ENCODE results near the gene CCR6. TPM values are rescaled to one million over a fixed set of nuclear protein-coding genes. Genes with fewer than 3 reads are reported as not detected.

The CCR6 gene
- polyA plus RNA-seq, 2 of the 4 experiments (the other 2 are of a cell fraction), result 0.01 TPM; not detected in 1

DNA sequence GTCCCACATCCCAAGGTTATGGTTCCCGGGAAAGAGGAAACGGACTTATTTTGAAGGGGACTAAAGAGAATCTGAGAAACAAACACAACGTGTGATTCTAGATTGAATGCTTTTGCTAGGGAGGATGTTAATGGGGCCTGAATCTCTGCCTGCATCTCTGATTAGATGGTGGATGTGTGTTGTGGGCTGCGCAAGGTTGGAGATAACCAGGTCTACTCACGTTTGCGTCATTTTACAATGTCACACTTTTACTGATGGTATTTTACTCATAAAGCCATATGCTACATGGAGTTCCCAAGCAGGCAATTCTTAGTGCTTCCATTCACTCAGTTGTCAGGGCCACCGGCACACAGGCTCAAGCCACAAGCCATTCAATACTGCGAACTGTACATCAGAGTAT is 23.2 kb upstream of the CCR6 start:
- Histone ChIP-seq H3K9me3 (no peaks in the 10 kb centered on the region), H3K27ac (no peak overlapping the region), H3K4me3 (no peak overlapping the region), H3K4me1 (no peaks in the 10 kb centered on the region), H3K4me2 (no peak overlapping the region)
- ATAC-seq (no peak), FAIRE-seq (no peak), DNase-seq (ENCODE audit: low read depth in 1 of 2, low spot score in 1 of 2) (no peak)
- TF ChIP-seq CHD4 (IDR thresholded peaks at IDR 0.05; ENCODE audit: borderline replicate concordance), result no peak
- TF ChIP-seq, protein P1, sequence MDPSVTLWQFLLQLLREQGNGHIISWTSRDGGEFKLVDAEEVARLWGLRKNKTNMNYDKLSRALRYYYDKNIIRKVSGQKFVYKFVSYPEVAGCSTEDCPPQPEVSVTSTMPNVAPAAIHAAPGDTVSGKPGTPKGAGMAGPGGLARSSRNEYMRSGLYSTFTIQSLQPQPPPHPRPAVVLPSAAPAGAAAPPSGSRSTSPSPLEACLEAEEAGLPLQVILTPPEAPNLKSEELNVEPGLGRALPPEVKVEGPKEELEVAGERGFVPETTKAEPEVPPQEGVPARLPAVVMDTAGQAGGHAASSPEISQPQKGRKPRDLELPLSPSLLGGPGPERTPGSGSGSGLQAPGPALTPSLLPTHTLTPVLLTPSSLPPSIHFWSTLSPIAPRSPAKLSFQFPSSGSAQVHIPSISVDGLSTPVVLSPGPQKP (IDR thresholded peaks at IDR 0.05; ENCODE audit: low read depth, low read length), result no peak
- TF ChIP-seq, protein P2, sequence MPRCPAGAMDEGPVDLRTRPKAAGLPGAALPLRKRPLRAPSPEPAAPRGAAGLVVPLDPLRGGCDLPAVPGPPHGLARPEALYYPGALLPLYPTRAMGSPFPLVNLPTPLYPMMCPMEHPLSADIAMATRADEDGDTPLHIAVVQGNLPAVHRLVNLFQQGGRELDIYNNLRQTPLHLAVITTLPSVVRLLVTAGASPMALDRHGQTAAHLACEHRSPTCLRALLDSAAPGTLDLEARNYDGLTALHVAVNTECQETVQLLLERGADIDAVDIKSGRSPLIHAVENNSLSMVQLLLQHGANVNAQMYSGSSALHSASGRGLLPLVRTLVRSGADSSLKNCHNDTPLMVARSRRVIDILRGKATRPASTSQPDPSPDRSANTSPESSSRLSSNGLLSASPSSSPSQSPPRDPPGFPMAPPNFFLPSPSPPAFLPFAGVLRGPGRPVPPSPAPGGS (IDR thresholded peaks at IDR 0.05), result no peak
- WGBS (ENCODE audit: missing lambda C conversion rate), result 62% methylated on average over 8 of the region's 8 CpGs
- ChIA-PET CTCF (no interaction called here), POLR2A (no interaction called here)

DNA sequence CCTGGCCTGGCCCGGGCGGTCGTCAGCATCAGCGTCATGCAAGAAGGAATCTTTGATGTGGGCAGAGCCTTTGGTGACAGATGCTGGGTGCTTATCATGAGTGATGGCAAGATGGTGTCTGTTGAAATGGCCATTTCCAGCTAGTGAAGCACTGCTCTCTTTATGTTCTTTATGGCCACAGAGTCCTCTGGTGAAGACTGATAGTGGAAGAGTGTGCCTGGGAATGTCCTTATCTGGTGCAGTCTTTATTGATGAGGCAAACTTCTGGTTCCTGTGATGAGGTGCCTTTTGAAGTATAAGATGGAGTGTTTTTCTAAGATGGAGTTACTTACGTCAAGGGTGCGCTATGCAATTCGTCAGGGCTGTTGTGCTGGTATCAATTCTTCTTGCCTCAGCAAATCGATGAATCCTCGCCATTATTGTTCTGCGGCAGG is 22.6 kb upstream of the CCR6 start:
- no peak for ATAC-seq
- no peak for FAIRE-seq
- Histone ChIP-seq H3K4me1 (no peaks in the 10 kb centered on the region), H3K4me3 (no peak overlapping the region), H3K9me3 (no peaks in the 10 kb centered on the region), H3K4me2 (no peak overlapping the region), H3K27ac (no peak overlapping the region)
- 76% methylated on average over 10 of the region's 10 CpGs for WGBS (ENCODE audit: missing lambda C conversion rate)
- no peak for TF ChIP-seq TP53 (CRISPR knock-in tag; IDR thresholded peaks at IDR 0.05)
- no peak for TF ChIP-seq ZFP36 (IDR thresholded peaks at IDR 0.05; ENCODE audit: borderline replicate concordance, partially characterized antibody)
- TF ChIP-seq RCOR1 (IDR thresholded peaks at IDR 0.05; ENCODE audit: low read depth, low read length), result no peak
- no peak for TF ChIP-seq CBX2 (IDR thresholded peaks at IDR 0.05; ENCODE audit: borderline replicate concordance, low read depth)
- TF ChIP-seq, protein P2 (IDR thresholded peaks at IDR 0.05), result no peak
- TF ChIP-seq CBX8 (IDR thresholded peaks at IDR 0.05), result no peak
- no peak for TF ChIP-seq NFE2L2 (conservative IDR thresholded peaks at IDR 0.05; ENCODE audit: low read length)
- TF ChIP-seq, protein P3, sequence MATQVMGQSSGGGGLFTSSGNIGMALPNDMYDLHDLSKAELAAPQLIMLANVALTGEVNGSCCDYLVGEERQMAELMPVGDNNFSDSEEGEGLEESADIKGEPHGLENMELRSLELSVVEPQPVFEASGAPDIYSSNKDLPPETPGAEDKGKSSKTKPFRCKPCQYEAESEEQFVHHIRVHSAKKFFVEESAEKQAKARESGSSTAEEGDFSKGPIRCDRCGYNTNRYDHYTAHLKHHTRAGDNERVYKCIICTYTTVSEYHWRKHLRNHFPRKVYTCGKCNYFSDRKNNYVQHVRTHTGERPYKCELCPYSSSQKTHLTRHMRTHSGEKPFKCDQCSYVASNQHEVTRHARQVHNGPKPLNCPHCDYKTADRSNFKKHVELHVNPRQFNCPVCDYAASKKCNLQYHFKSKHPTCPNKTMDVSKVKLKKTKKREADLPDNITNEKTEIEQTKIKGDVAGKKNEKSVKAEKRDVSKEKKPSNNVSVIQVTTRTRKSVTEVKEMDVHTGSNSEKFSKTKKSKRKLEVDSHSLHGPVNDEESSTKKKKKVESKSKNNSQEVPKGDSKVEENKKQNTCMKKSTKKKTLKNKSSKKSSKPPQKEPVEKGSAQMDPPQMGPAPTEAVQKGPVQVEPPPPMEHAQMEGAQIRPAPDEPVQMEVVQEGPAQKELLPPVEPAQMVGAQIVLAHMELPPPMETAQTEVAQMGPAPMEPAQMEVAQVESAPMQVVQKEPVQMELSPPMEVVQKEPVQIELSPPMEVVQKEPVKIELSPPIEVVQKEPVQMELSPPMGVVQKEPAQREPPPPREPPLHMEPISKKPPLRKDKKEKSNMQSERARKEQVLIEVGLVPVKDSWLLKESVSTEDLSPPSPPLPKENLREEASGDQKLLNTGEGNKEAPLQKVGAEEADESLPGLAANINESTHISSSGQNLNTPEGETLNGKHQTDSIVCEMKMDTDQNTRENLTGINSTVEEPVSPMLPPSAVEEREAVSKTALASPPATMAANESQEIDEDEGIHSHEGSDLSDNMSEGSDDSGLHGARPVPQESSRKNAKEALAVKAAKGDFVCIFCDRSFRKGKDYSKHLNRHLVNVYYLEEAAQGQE (IDR thresholded peaks at IDR 0.05), result no peak
- TF ChIP-seq POLR2A (IDR thresholded peaks at IDR 0.05; ENCODE audit: low read length), result no peak
- TF ChIP-seq, protein P4, sequence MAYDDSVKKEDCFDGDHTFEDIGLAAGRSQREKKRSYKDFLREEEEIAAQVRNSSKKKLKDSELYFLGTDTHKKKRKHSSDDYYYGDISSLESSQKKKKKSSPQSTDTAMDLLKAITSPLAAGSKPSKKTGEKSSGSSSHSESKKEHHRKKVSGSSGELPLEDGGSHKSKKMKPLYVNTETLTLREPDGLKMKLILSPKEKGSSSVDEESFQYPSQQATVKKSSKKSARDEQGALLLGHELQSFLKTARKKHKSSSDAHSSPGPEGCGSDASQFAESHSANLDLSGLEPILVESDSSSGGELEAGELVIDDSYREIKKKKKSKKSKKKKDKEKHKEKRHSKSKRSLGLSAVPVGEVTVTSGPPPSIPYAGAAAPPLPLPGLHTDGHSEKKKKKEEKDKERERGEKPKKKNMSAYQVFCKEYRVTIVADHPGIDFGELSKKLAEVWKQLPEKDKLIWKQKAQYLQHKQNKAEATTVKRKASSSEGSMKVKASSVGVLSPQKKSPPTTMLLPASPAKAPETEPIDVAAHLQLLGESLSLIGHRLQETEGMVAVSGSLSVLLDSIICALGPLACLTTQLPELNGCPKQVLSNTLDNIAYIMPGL (CRISPR knock-in tag; IDR thresholded peaks at IDR 0.05; ENCODE audit: borderline replicate concordance), result no peak
- TF ChIP-seq MAFK (IDR thresholded peaks at IDR 0.05; ENCODE audit: partially characterized antibody), result no peak
- no peak for TF ChIP-seq HOXB13 (CRISPR knock-in tag; IDR thresholded peaks at IDR 0.05; ENCODE audit: low read depth)
- TF ChIP-seq, protein P5, sequence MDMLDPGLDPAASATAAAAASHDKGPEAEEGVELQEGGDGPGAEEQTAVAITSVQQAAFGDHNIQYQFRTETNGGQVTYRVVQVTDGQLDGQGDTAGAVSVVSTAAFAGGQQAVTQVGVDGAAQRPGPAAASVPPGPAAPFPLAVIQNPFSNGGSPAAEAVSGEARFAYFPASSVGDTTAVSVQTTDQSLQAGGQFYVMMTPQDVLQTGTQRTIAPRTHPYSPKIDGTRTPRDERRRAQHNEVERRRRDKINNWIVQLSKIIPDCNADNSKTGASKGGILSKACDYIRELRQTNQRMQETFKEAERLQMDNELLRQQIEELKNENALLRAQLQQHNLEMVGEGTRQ (IDR thresholded peaks at IDR 0.05), result no peak
- no peak for TF ChIP-seq ZC3H11A (IDR thresholded peaks at IDR 0.05)
- no peak for TF ChIP-seq MYC (IDR thresholded peaks at IDR 0.05; ENCODE audit: borderline replicate concordance, low read length)
- TF ChIP-seq HDAC2 (IDR thresholded peaks at IDR 0.05), result no peak
- no peak for TF ChIP-seq POLR2AphosphoS2 (conservative IDR thresholded peaks at IDR 0.05; ENCODE audit: low read length)
- TF ChIP-seq BHLHE40 (IDR thresholded peaks at IDR 0.05; ENCODE audit: low read depth, low read length), result no peak
- TF ChIP-seq, protein P1 (IDR thresholded peaks at IDR 0.05; ENCODE audit: low read depth, low read length), result no peak
- TF ChIP-seq ZSCAN20 (CRISPR knock-in tag; IDR thresholded peaks at IDR 0.05), result no peak
- DNase-seq (ENCODE audit: low read depth in 1 of 2, low spot score in 1 of 2), result no peak
- ChIA-PET CTCF (no interaction called here), POLR2A (no interaction called here)
